DOHH2 (cell line): ENCODE measurements around the gene EEPD1.

Source experiments
- H3F3A ChIP-seq: fragments of 200-600 bp; sonication (generic), shearing (Covaris generic); 2 replicates; pipeline ENCODE4 v1.6.0; 2016; ENCODE audit warnings: antibody characterized with exemption, mild to moderate bottlenecking; ENCODE audit not compliant: control insufficient read depth, insufficient read depth
- H3K27ac ChIP-seq: fragments of 200-600 bp; sonication (generic); 2 replicates; pipeline ENCODE4 v1.5.1; 2014; ENCODE audit warnings: low read depth, mild to moderate bottlenecking, low read length, moderate library complexity
- H3K27me3 ChIP-seq: fragments of 200-600 bp; sonication (generic); 2 replicates; pipeline ENCODE4 v1.6.1; 2014; ENCODE audit warnings: mild to moderate bottlenecking, low read length, mixed read lengths; ENCODE audit not compliant: control insufficient read depth
- H3K36me3 ChIP-seq: fragments of 200-600 bp; sonication (generic); 2 replicates; pipeline ENCODE4 v1.6.1; 2014; ENCODE audit warnings: mild to moderate bottlenecking, low read length, moderate library complexity, mixed read lengths; ENCODE audit not compliant: control insufficient read depth
- H3K4me1 ChIP-seq: fragments of 200-600 bp; sonication (generic); 2 replicates; pipeline ENCODE4 v1.6.1; 2014; ENCODE audit warnings: mild to moderate bottlenecking, low read length, mixed read lengths; ENCODE audit not compliant: control insufficient read depth
- H3K4me2 ChIP-seq: fragments of 200-600 bp; sonication (generic); 2 replicates; pipeline ENCODE4 v1.6.0; 2014; ENCODE audit warnings: mild to moderate bottlenecking, low read length, moderate library complexity
- H3K4me3 ChIP-seq: fragments of 200-600 bp; sonication (generic); 2 replicates; pipeline ENCODE4 v1.5.1; 2014; ENCODE audit warnings: mild to moderate bottlenecking, low read length, mixed read lengths
- H3K79me2 ChIP-seq: fragments of 200-600 bp; sonication (generic); 2 replicates; pipeline ENCODE4 v1.6.1; 2014; ENCODE audit warnings: mild to moderate bottlenecking, low read length, mixed read lengths; ENCODE audit not compliant: control insufficient read depth
- H3K9me2 ChIP-seq: fragments of 200-600 bp; sonication (generic); replicated peaks from 2 replicates; pipeline ENCODE4 v1.6.1; 2014; ENCODE audit warnings: mild to moderate bottlenecking, low read length, mixed read lengths; ENCODE audit not compliant: control insufficient read depth
- H3K9me3 ChIP-seq: fragments of 200-600 bp; sonication (generic); 2 replicates; pipeline ENCODE4 v1.6.1; 2014; ENCODE audit warnings: antibody characterized with exemption, low read length, mixed read lengths; ENCODE audit not compliant: control insufficient read depth, insufficient read depth
- H4K20me1 ChIP-seq: fragments of 200-600 bp; sonication (generic); 2 replicates; pipeline ENCODE4 v1.6.0; 2014; ENCODE audit warnings: low read depth, mild to moderate bottlenecking, antibody characterized with exemption, low read length, moderate library complexity; ENCODE audit not compliant: control insufficient read depth, insufficient read depth
- EZH2phosphoT487 ChIP-seq: fragments of 200-600 bp; sonication (generic); IDR thresholded peaks from 2 replicates; pipeline ENCODE4 v1.6.1; 2017; ENCODE audit warnings: borderline replicate concordance, mild to moderate bottlenecking, antibody characterized with exemption, low read length, moderate library complexity, mixed read lengths
- TF ChIP-seq, protein P1 (sequence below): fragments of 200-600 bp; sonication (generic); IDR thresholded peaks from one replicate; pipeline ENCODE4 v1.5.1; 2014; ENCODE audit warnings: antibody characterized with exemption, mild to moderate bottlenecking, low read depth, low read length; ENCODE audit not compliant: poor library complexity, severe bottlenecking

EEPD1 gene

DNA sequence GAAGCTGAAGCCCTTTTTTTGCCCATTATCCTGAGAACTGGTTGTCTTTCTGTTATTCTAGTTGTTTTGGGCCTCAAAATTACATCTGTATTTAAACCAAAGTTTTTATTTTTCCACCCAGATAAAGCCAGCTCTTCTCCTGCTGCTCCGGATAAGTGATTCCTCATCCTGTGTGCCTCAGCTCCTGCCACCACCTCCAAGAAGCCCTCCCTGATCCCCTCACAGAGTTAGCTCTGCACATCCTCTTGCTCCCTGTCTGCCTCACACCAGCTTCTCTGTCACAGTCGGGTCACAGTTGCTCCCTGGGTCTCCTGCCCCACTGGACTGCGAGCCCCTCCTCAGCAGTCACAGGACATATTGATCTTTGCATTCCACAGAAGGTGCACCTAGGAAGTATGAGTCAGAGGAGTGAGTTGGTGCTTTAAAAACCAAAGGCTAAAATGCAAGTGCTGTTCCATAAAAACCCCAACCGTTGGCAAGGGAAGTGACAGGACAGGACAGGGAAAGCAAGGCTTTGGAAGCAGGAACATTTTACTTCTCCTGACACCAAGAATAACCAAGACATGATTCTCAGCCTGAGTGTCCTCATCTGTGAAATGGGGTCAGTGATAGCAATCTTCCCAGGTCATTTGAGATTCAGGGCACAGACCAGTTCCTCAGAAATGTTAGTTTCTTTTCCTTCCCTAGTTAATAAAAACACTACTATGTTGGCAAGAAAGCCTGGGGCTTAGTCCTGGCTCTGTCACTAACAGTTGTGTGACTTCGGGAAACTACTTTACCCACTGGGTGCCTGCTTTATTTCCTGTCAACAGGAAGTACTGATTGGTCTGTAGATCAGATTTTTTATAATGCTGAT, 36.5 kb upstream of the EEPD1 start:
- TF ChIP-seq, protein P1, sequence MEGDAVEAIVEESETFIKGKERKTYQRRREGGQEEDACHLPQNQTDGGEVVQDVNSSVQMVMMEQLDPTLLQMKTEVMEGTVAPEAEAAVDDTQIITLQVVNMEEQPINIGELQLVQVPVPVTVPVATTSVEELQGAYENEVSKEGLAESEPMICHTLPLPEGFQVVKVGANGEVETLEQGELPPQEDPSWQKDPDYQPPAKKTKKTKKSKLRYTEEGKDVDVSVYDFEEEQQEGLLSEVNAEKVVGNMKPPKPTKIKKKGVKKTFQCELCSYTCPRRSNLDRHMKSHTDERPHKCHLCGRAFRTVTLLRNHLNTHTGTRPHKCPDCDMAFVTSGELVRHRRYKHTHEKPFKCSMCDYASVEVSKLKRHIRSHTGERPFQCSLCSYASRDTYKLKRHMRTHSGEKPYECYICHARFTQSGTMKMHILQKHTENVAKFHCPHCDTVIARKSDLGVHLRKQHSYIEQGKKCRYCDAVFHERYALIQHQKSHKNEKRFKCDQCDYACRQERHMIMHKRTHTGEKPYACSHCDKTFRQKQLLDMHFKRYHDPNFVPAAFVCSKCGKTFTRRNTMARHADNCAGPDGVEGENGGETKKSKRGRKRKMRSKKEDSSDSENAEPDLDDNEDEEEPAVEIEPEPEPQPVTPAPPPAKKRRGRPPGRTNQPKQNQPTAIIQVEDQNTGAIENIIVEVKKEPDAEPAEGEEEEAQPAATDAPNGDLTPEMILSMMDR, result no peak
- TF ChIP-seq EZH2phosphoT487, result no peak
- H3K9me2 ChIP-seq, result no peaks in the 10 kb centered on the region
- H3K79me2 ChIP-seq, result no peaks in the 10 kb centered on the region
- H3K4me1 ChIP-seq, result no peaks in the 10 kb centered on the region
- H4K20me1 ChIP-seq, result no peaks in the 10 kb centered on the region
- H3K36me3 ChIP-seq, result no peaks in the 10 kb centered on the region
- no peak overlapping the region for H3K27ac ChIP-seq
- no peaks in the 10 kb centered on the region for H3K9me3 ChIP-seq
- H3F3A ChIP-seq, result no peaks in the 10 kb centered on the region
- H3K27me3 ChIP-seq, result peaks cover 15% of the 10 kb centered on the region; the same call in 1 of the 2 replicates
- H3K4me2 ChIP-seq, result no peak overlapping the region
- no peak overlapping the region for H3K4me3 ChIP-seq

DNA sequence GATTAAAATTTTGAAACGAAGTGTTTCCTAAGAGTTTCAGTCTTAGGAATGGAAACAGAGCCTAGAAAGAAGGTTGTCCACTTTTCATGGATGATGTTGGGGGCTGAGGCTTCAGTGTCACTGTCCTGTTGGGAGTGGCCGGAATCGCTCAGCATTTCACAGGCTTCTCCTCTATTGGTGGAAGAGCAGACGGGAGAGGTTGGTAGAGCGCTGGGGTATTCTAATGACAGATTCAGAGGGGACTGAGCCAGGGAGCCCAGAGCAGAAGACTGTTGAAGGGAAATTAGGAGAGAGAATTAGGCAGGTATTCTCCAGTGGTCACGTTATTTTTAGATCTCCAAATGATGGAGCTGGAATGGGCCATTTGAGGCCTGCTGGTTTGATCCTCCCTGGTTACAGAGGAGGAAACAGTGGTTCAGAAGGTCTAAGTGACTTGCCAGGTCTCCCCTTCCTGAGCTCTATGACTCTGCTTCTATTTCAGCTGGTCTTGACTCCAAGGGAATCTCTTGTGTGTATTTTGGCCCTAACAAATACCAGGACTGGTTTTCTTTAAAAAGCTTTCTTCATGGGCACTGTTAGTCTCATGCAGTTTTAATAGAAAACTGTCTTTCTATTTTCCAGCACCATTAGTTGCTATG, 35.7 kb upstream of the EEPD1 start:
- no peaks in the 10 kb centered on the region for H3K9me3 ChIP-seq
- H3K36me3 ChIP-seq, result no peaks in the 10 kb centered on the region
- H3K4me1 ChIP-seq, result no peaks in the 10 kb centered on the region
- no peak overlapping the region for H3K27ac ChIP-seq
- no peaks in the 10 kb centered on the region for H3K9me2 ChIP-seq
- H3F3A ChIP-seq, result no peaks in the 10 kb centered on the region
- peaks cover 15% of the 10 kb centered on the region; the same call in 1 of the 2 replicates for H3K27me3 ChIP-seq
- H4K20me1 ChIP-seq, result no peaks in the 10 kb centered on the region
- no peak overlapping the region for H3K4me2 ChIP-seq
- TF ChIP-seq, protein P1, result no peak
- no peak for TF ChIP-seq EZH2phosphoT487
- no peaks in the 10 kb centered on the region for H3K79me2 ChIP-seq
- no peak overlapping the region for H3K4me3 ChIP-seq

DNA sequence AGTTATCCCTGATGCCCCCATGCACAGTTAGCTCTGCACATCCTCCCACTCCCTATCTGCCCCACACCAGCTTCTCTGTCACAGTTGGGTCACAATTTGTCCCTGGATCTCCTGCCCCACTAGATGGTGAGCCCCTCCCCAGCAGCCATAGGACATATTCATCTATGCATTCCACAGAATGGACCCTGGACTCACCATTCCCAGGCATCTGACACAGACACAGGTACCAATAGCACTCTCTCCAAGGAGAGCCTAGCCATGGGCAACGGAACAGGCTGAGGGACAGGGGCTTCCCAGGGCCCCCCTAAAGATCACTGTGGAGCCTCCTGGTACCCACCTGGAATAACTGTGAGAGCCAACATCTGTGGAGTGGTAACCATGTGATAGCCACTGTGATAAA, 34.7 kb upstream of the EEPD1 start:
- Histone ChIP-seq H3K79me2 (no peaks in the 10 kb centered on the region), H3K9me3 (no peaks in the 10 kb centered on the region), H4K20me1 (no peaks in the 10 kb centered on the region), H3F3A (no peaks in the 10 kb centered on the region), H3K9me2 (no peaks in the 10 kb centered on the region), H3K4me1 (no peaks in the 10 kb centered on the region), H3K27me3 (peaks cover 11% of the 10 kb centered on the region; the same call in 1 of the 2 replicates), H3K27ac (no peak overlapping the region), H3K4me2 (no peak overlapping the region), H3K36me3 (no peaks in the 10 kb centered on the region), H3K4me3 (no peak overlapping the region)
- TF ChIP-seq, protein P1, result no peak
- no peak for TF ChIP-seq EZH2phosphoT487
